DND-41 (cell line): ENCODE results near the gene RAD51B.

Experiments used
- ATAC-seq: fragments of 200-7000 bp; cut with Tn5 transposase; 3 replicates; pipeline ENCODE4 v1.9.1; 2021; ENCODE audit warnings: low read depth; ENCODE audit not compliant: insufficient read depth
- DNase-seq: peaks from one replicate; pipeline ENCODE4 v3.0.0-alpha.2; 2020
- H2AFZ ChIP-seq: 2 replicates; pipeline ENCODE4 v1.6.0; 2012; ENCODE audit warnings: low read depth, low read length
- H3K27ac ChIP-seq: 2 replicates; pipeline ENCODE4 v1.5.1; 2012; ENCODE audit warnings: low read length, inconsistent platforms
- H3K27me3 ChIP-seq: fragments of 200-600 bp; sonication (generic); 2 replicates; pipeline ENCODE4 v1.6.0; 2012; ENCODE audit warnings: low read length, mild to moderate bottlenecking, inconsistent platforms; ENCODE audit not compliant: insufficient read depth, poor library complexity
- H3K36me3 ChIP-seq: 2 replicates; pipeline ENCODE4 v1.5.1; 2012; ENCODE audit warnings: low read length, inconsistent platforms; ENCODE audit not compliant: insufficient read depth
- H3K4me1 ChIP-seq: 2 replicates; pipeline ENCODE4 v1.5.1; 2012; ENCODE audit warnings: mild to moderate bottlenecking, low read length; ENCODE audit not compliant: insufficient read depth
- H3K4me2 ChIP-seq: 2 replicates; pipeline ENCODE4 v1.6.0; 2012; ENCODE audit warnings: mild to moderate bottlenecking, moderate library complexity, low read length, inconsistent platforms; ENCODE audit not compliant: insufficient read depth
- H3K4me3 ChIP-seq, 2 experiments: fragments of 200-600 bp in 1 of 2; shearing (Covaris generic) in 1 of 2; 2 replicates each; pipeline ENCODE4 v1.5.1; 2012 to 2016; ENCODE audit warnings: inconsistent platforms in 2 of 2, low read length in 2 of 2, mild to moderate bottlenecking in 2 of 2, low read depth in 1 of 2, moderate library complexity in 1 of 2
- H3K79me2 ChIP-seq: 2 replicates; pipeline ENCODE4 v1.6.0; 2012; ENCODE audit warnings: low read length, inconsistent platforms; ENCODE audit not compliant: insufficient read depth
- H3K9ac ChIP-seq: 2 replicates; pipeline ENCODE4 v1.6.0; 2012; ENCODE audit warnings: low read depth, mild to moderate bottlenecking, inconsistent platforms, low read length, moderate library complexity
- H3K9me3 ChIP-seq: 2 replicates; pipeline ENCODE4 v1.5.1; 2012; ENCODE audit warnings: low read length, moderate library complexity, mild to moderate bottlenecking, inconsistent platforms; ENCODE audit not compliant: insufficient read depth, severe bottlenecking
- H4K20me1 ChIP-seq: 2 replicates; pipeline ENCODE4 v1.6.0; 2012; ENCODE audit warnings: low read length; ENCODE audit not compliant: insufficient read depth
- CTCF ChIP-seq: IDR thresholded peaks from 2 replicates; pipeline ENCODE4 v1.5.1; 2012; ENCODE audit warnings: borderline replicate concordance, low read length, moderate library complexity, mild to moderate bottlenecking; ENCODE audit not compliant: poor library complexity, severe bottlenecking; ENCODE audit errors: extremely low read depth
- EZH2 ChIP-seq: IDR thresholded peaks from 3 replicates; pipeline ENCODE4 v1.6.1; 2012; ENCODE audit warnings: borderline replicate concordance, low read depth, mild to moderate bottlenecking, moderate library complexity, low read length, inconsistent platforms; ENCODE audit not compliant: severe bottlenecking

The RAD51B gene

GRCh38 chr14:68139431-68140075, 320.0 kb downstream of the RAD51B start:
- Histone ChIP-seq H3K36me3 (no peaks in the 10 kb centered on the region), H3K4me3 (no peak overlapping the region), H3K4me1 (peaks cover 14% of the 10 kb centered on the region), H3K27me3 (no peaks in the 10 kb centered on the region), H3K27ac (no peak overlapping the region), H3K9me3 (no peaks in the 10 kb centered on the region), H2AFZ (no peak overlapping the region), H3K9ac (no peak overlapping the region), H3K4me2 (no peak overlapping the region), H4K20me1 (no peaks in the 10 kb centered on the region), H3K79me2 (no peaks in the 10 kb centered on the region)
- ATAC-seq (no peak), DNase-seq (no peak)
- TF ChIP-seq EZH2, result no peak
- no peak for TF ChIP-seq CTCF

GRCh38 chr14:68140076-68140741, 320.6 kb downstream of the RAD51B start:
- Histone ChIP-seq H2AFZ (no peak overlapping the region), H3K9ac (no peak overlapping the region), H3K9me3 (no peaks in the 10 kb centered on the region), H3K4me1 (peaks cover 14% of the 10 kb centered on the region), H3K36me3 (no peaks in the 10 kb centered on the region), H3K4me2 (no peak overlapping the region), H3K27ac (no peak overlapping the region), H3K4me3 (no peak overlapping the region), H4K20me1 (no peaks in the 10 kb centered on the region), H3K27me3 (no peaks in the 10 kb centered on the region), H3K79me2 (no peaks in the 10 kb centered on the region)
- DNase-seq (no peak), ATAC-seq (no peak)
- TF ChIP-seq EZH2 (no peak), CTCF (no peak)

GRCh38 chr14:68140806-68141205, 321.2 kb downstream of the RAD51B start:
- H3K36me3 ChIP-seq, result no peaks in the 10 kb centered on the region
- H3K4me1 ChIP-seq, result peaks cover 14% of the 10 kb centered on the region
- H2AFZ ChIP-seq, result no peak overlapping the region
- TF ChIP-seq CTCF (no peak), EZH2 (no peak)
- DNase-seq (no peak), ATAC-seq (no peak)
- H3K27ac ChIP-seq, result no peak overlapping the region
- H3K27me3 ChIP-seq, result no peaks in the 10 kb centered on the region
- no peaks in the 10 kb centered on the region for H3K79me2 ChIP-seq
- H3K4me3 ChIP-seq, result no peak overlapping the region
- no peak overlapping the region for H3K4me2 ChIP-seq
- no peak overlapping the region for H3K9ac ChIP-seq
- H4K20me1 ChIP-seq, result no peaks in the 10 kb centered on the region
- no peaks in the 10 kb centered on the region for H3K9me3 ChIP-seq
